ENCODE results near the gene CALML6. TPM values are rescaled to one million over a fixed set of nuclear protein-coding genes. Genes with fewer than 3 reads are reported as not detected.

Gene CALML6
- total RNA-seq, result not detected in 2 replicates

GRCh38 chr1:1914971-1915692 lies at the start of gene CALML6:
Gene CALML6 (plus strand): TSS chr1:1915260. CDS start chr1:1915281, 21 bp downstream.

DNA sequence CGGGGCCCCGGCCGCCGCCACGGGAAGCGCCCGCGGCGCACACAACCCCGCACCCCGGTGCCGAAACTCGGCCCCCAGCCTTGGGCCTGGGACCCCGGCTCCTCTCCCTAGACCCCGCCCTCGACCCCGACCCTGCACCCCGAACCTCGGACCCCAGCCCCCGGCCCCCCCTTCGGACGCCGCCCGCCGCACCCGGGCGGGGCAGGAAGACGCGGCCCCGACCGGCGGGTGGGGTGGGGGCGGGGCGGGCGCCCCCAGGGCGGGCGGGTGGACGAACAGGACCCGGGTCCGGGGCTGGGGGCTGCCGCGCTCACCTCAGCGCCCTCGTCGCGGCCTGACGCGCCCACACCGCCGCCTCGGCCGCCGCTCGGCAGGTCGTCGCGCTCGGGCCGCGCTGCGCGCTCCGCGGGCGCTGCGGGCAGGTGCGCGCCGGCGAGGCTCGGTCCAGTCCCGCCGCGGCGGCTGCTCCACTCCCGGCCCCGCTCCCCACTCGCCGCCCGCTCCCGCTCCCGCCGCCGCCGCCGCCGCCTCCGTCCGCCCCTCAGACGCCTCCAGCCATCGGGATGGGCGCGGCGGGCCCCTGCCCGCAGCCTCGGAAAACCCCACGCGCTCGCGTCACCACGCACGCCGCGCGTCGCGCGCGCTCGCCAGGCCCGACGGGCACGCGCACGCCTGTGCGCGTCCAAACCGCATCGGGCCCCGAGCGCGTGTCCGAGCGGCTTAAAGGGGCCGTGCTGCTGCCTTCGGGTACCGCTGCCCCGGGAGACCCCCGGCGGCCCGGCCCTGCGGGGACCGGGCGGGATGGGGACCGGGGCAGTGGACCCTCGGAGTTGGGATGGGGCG lies 24.3 kb upstream of the CALML6 start, which contains the start of gene GNB1:
Gene GNB1 (minus strand): TSS at position 582 of the 843 bp plus-strand sequence. CDS start 65,634 bp downstream, outside the sequence.

GRCh38 chr1:1918901-1919303 lies 3.8 kb downstream of the CALML6 start, which contains the start of gene TMEM52:
Gene TMEM52 (minus strand): TSS chr1:1919279. CDS start chr1:1919265, 14 bp downstream.

Other genes starting within 250 kb of the CALML6 start
- 17.1 and 19.7 TPM in 2 replicates for gene SLC35E2B, start 222.5 kb upstream of the CALML6 start, total RNA-seq
- gene CDK11A, start 190.9 kb upstream of the CALML6 start, total RNA-seq, result 6.4 and 11.1 TPM in 2 replicates
- 56.0 and 60.1 TPM in 2 replicates for gene NADK, start 136.8 kb upstream of the CALML6 start, total RNA-seq
- gene GNB1, start 24.2 kb upstream of the CALML6 start, total RNA-seq, result 177 and 193 TPM in 2 replicates
- not detected in 2 replicates for gene TMEM52, start 4.0 kb downstream of the CALML6 start, total RNA-seq
- not detected in 2 replicates for gene CFAP74, start 88.5 kb downstream of the CALML6 start, total RNA-seq
- 0.07 and 0.15 TPM in 2 replicates for gene GABRD, start 104.1 kb downstream of the CALML6 start, total RNA-seq
- gene PRKCZ, start 135.2 kb downstream of the CALML6 start, total RNA-seq, result 3.7 and 4.5 TPM in 2 replicates

Data from mammary microvascular endothelial cell (primary cell).